ENCODE data around the gene LZTR1. TPM values are rescaled to one million over a fixed set of nuclear protein-coding genes. Genes with fewer than 3 reads are reported as not detected.

Gene LZTR1
- polyA plus RNA-seq, 4 donors = 22.7 to 38.0 (median 28.7) TPM

DNA sequence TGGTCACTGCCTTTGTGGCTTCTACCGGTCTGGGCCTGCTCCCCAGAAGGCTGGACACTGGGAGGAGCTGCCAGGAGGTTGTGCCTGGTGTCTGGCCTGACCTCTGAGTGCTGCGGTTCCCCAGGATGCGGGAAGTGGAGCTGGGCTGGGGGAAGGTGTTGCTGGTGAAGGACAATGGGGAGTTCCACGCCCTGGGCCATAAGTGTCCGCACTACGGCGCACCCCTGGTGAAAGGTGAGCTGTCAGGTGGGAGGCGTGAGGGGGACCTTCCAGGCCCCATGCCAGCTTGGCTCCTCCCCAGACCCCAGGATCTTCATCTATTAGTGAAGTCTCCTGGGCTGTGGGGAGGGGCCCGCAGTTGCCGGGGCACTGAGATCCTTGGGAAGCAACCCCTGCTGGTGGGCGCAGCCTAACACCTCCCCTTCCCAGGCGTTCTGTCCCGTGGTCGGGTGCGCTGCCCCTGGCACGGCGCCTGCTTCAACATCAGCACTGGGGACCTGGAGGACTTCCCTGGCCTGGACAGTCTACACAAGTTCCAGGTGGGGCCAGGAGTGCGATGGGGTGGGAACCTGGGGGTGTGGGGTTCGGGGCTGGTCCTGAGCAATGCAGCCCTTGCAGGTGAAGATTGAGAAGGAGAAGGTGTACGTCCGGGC lies 8.3 kb upstream of the LZTR1 start:
- no peaks in the 10 kb centered on the region for H3K4me1 ChIP-seq (ENCODE audit: control insufficient read depth in 3 of 3, insufficient read depth in 2 of 3, low read depth in 1 of 3, low read length in 2 of 3)
- DNase-seq (no peak), FAIRE-seq (no peak)
- H3K27ac ChIP-seq (ENCODE audit: low read depth in 1 of 3, low read length in 2 of 3) = no peak overlapping the region
- peaks cover 0 to 6% of the 10 kb centered on the region in 2 donors for H3K9me3 ChIP-seq (ENCODE audit: control insufficient read depth in 2 of 2, insufficient read depth in 1 of 2, low read depth in 1 of 2, low read length in 1 of 2)
- H3K36me3 ChIP-seq (ENCODE audit: control insufficient read depth in 3 of 3, insufficient read depth in 2 of 3, low read depth in 1 of 3, low read length in 3 of 3) = no peaks in the 10 kb centered on the region
- no peak overlapping the region for H3K4me3 ChIP-seq (ENCODE audit: low read depth in 1 of 3, low read length in 3 of 3)
- 61 to 69% (median 66%) methylated on average over 21 of the region's 21 CpGs for WGBS, 3 donors
- no peaks in the 10 kb centered on the region for H3K27me3 ChIP-seq (ENCODE audit: control insufficient read depth in 3 of 3, insufficient read depth in 3 of 3, low read length in 3 of 3)

- no peaks in the 10 kb centered on the region for H3K36me3 ChIP-seq (ENCODE audit: control insufficient read depth in 3 of 3, insufficient read depth in 2 of 3, low read depth in 1 of 3, low read length in 3 of 3)
- H3K27ac ChIP-seq (ENCODE audit: low read depth in 1 of 3, low read length in 2 of 3) = no peak overlapping the region
- peaks cover 0 to 9% of the 10 kb centered on the region in 2 donors for H3K9me3 ChIP-seq (ENCODE audit: control insufficient read depth in 2 of 2, insufficient read depth in 1 of 2, low read depth in 1 of 2, low read length in 1 of 2)
- H3K4me3 ChIP-seq (ENCODE audit: low read depth in 1 of 3, low read length in 3 of 3) = no peak overlapping the region
- H3K4me1 ChIP-seq (ENCODE audit: control insufficient read depth in 3 of 3, insufficient read depth in 2 of 3, low read depth in 1 of 3, low read length in 2 of 3) = peaks cover 0 to 2% (median 0%) of the 10 kb centered on the region in 3 donors
- DNase-seq (no peak), FAIRE-seq (no peak)
- peaks cover 0 to under 1% (median 0%) of the 10 kb centered on the region in 3 donors for H3K27me3 ChIP-seq (ENCODE audit: control insufficient read depth in 3 of 3, insufficient read depth in 3 of 3, low read length in 3 of 3)
- WGBS, 3 donors = 73 to 82% (median 76%) methylated on average over 16 of the region's 16 CpGs
Observed at GRCh38 chr22:20974336-20974955, 7.7 kb upstream of the LZTR1 start.

DNA sequence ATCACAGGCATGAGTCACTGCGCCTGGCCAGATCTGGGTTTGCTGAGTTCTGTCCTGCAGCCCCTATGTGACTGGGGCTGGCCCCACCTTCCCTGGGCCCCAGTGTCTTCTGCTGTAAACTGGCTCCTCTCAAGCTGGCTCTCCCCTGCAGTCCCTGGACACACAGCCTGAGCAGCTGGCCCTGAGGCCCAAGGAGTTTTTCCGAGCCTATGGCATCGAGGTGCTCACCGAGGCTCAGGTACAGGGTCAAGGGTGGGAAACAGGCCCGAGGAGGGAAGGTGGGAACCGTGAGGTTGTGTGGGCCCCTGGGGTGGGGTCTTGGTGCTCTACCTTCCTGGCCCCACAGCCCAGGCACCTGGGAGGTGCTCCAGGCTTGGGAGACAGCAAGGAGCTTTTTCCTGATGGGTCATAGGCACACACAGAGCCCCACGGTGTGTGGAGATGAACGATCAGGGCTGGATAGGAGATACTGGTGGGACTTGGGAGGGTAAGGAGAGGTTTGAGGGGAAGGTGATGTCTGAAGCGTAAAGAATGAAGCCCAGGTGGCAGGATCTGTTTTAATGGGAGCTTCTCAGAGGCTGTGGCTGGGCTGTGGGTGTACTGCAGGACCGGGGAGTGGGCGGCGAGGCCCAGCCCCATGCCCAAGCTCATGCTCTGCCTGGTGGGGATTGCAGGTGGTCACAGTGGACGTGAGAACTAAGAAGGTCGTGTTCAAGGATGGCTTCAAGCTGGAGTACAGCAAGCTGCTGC lies 6.4 kb upstream of the LZTR1 start:
- peaks cover 0 to 3% (median 0%) of the 10 kb centered on the region in 3 donors for H3K27me3 ChIP-seq (ENCODE audit: control insufficient read depth in 3 of 3, insufficient read depth in 3 of 3, low read length in 3 of 3)
- 76 to 82% (median 80%) methylated on average over 14 of the region's 14 CpGs for WGBS, 3 donors
- no peak overlapping the region for H3K27ac ChIP-seq (ENCODE audit: low read depth in 1 of 3, low read length in 2 of 3)
- H3K4me3 ChIP-seq (ENCODE audit: low read depth in 1 of 3, low read length in 3 of 3) = no peak overlapping the region
- H3K4me1 ChIP-seq (ENCODE audit: control insufficient read depth in 3 of 3, insufficient read depth in 2 of 3, low read depth in 1 of 3, low read length in 2 of 3) = peaks cover 0 to 15% (median 0%) of the 10 kb centered on the region in 3 donors
- FAIRE-seq = no peak
- H3K36me3 ChIP-seq (ENCODE audit: control insufficient read depth in 3 of 3, insufficient read depth in 2 of 3, low read depth in 1 of 3, low read length in 3 of 3) = no peaks in the 10 kb centered on the region
- DNase-seq = no peak
- H3K9me3 ChIP-seq (ENCODE audit: control insufficient read depth in 2 of 2, insufficient read depth in 1 of 2, low read depth in 1 of 2, low read length in 1 of 2) = peaks cover 0 to 9% of the 10 kb centered on the region in 2 donors

DNA sequence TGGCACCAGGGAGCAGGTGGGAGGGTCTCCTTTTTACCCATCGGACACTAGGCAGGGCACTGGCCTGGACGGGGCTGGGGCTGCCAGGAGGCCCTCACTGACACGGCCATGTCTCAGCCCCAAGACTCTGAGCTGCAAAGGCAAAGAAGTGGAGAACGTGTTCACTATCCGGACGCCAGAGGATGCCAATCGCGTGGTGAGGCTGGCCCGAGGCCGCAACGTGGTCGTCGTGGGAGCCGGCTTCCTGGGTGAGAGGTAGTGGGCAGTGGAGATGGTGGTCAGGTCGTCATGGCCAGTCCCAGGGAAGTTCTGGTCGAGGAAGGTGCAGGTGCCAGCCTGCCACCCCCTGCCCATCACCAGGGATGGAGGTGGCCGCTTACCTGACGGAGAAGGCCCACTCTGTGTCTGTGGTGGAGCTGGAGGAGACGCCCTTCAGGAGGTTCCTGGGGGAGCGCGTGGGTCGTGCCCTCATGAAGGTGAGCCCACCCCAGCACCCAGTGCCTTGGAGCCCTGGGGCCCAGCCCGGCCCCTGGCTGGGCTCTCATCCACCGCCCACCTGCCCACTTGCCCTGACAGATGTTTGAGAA lies 5.7 kb upstream of the LZTR1 start:
- no peak overlapping the region for H3K4me3 ChIP-seq (ENCODE audit: low read depth in 1 of 3, low read length in 3 of 3)
- H3K27me3 ChIP-seq (ENCODE audit: control insufficient read depth in 3 of 3, insufficient read depth in 3 of 3, low read length in 3 of 3) = peaks cover 0 to 3% (median 0%) of the 10 kb centered on the region in 3 donors
- WGBS, 3 donors = 80 to 86% (median 84%) methylated on average over 24 of the region's 24 CpGs
- H3K4me1 ChIP-seq (ENCODE audit: control insufficient read depth in 3 of 3, insufficient read depth in 2 of 3, low read depth in 1 of 3, low read length in 2 of 3) = peaks cover 0 to 22% (median 0%) of the 10 kb centered on the region in 3 donors
- H3K27ac ChIP-seq (ENCODE audit: low read depth in 1 of 3, low read length in 2 of 3) = no peak overlapping the region
- peaks cover 0 to 9% of the 10 kb centered on the region in 2 donors for H3K9me3 ChIP-seq (ENCODE audit: control insufficient read depth in 2 of 2, insufficient read depth in 1 of 2, low read depth in 1 of 2, low read length in 1 of 2)
- FAIRE-seq = no peak
- no peaks in the 10 kb centered on the region for H3K36me3 ChIP-seq (ENCODE audit: control insufficient read depth in 3 of 3, insufficient read depth in 2 of 3, low read depth in 1 of 3, low read length in 3 of 3)
- DNase-seq = no peak

- peaks cover 0 to 3% (median 0%) of the 10 kb centered on the region in 3 donors for H3K27me3 ChIP-seq (ENCODE audit: control insufficient read depth in 3 of 3, insufficient read depth in 3 of 3, low read length in 3 of 3)
- 78 to 83% (median 83%) methylated on average over 11 of the region's 11 CpGs for WGBS, 3 donors
- H3K27ac ChIP-seq (ENCODE audit: low read depth in 1 of 3, low read length in 2 of 3) = no peak overlapping the region
- no peak overlapping the region for H3K4me3 ChIP-seq (ENCODE audit: low read depth in 1 of 3, low read length in 3 of 3)
- H3K4me1 ChIP-seq (ENCODE audit: control insufficient read depth in 3 of 3, insufficient read depth in 2 of 3, low read depth in 1 of 3, low read length in 2 of 3) = peaks cover 0 to 25% (median 0%) of the 10 kb centered on the region in 3 donors
- no peak for DNase-seq
- no peaks in the 10 kb centered on the region for H3K36me3 ChIP-seq (ENCODE audit: control insufficient read depth in 3 of 3, insufficient read depth in 2 of 3, low read depth in 1 of 3, low read length in 3 of 3)
- H3K9me3 ChIP-seq (ENCODE audit: control insufficient read depth in 2 of 2, insufficient read depth in 1 of 2, low read depth in 1 of 2, low read length in 1 of 2) = peaks cover 0 to 9% of the 10 kb centered on the region in 2 donors
- FAIRE-seq = no peak
Observed at GRCh38 chr22:20977019-20977418, 5.1 kb upstream of the LZTR1 start.

GRCh38 chr22:20977516-20978170 lies 4.5 kb upstream of the LZTR1 start:
- FAIRE-seq (no peak), DNase-seq (no peak)
- Histone ChIP-seq H3K27me3 (ENCODE audit: control insufficient read depth in 3 of 3, insufficient read depth in 3 of 3, low read length in 3 of 3) (peaks cover 0 to 3% (median 0%) of the 10 kb centered on the region in 3 donors), H3K9me3 (ENCODE audit: control insufficient read depth in 2 of 2, insufficient read depth in 1 of 2, low read depth in 1 of 2, low read length in 1 of 2) (peaks cover 0 to 9% of the 10 kb centered on the region in 2 donors), H3K4me3 (ENCODE audit: low read depth in 1 of 3, low read length in 3 of 3) (no peak overlapping the region), H3K36me3 (ENCODE audit: control insufficient read depth in 3 of 3, insufficient read depth in 2 of 3, low read depth in 1 of 3, low read length in 3 of 3) (no peaks in the 10 kb centered on the region), H3K4me1 (ENCODE audit: control insufficient read depth in 3 of 3, insufficient read depth in 2 of 3, low read depth in 1 of 3, low read length in 2 of 3) (peaks cover 0 to 25% (median 0%) of the 10 kb centered on the region in 3 donors), H3K27ac (ENCODE audit: low read depth in 1 of 3, low read length in 2 of 3) (no peak overlapping the region)
- WGBS, 3 donors = 86 to 91% (median 87%) methylated on average over 17 of the region's 17 CpGs

DNA sequence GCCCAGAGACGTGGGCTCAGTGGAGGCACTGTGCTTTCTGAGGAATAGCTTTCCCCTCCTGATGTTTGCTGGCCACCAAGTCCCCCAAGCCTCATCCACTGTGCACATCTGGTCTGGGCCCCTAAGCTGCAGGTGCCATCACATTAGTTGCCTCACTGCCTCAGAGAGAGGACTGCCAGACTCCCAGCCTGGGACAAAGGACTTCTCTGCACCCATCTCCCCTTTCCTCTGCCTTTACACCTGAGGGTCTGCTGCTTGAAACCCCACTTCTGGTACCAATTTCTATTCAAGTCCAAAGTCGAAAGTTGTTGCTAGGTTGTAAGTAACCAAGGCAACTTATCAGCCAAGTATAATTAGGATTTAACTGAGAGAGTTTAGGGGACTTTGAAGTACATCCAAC lies 3.7 kb upstream of the LZTR1 start:
- H3K9me3 ChIP-seq (ENCODE audit: control insufficient read depth in 2 of 2, insufficient read depth in 1 of 2, low read depth in 1 of 2, low read length in 1 of 2) = peaks cover 0 to 9% of the 10 kb centered on the region in 2 donors
- WGBS, 3 donors = 79 to 88% (median 87%) methylated on average over 2 of the region's 2 CpGs
- H3K4me3 ChIP-seq (ENCODE audit: low read depth in 1 of 3, low read length in 3 of 3) = no peak overlapping the region
- FAIRE-seq (no peak), DNase-seq (no peak)
- peaks cover 0 to 31% (median 0%) of the 10 kb centered on the region in 3 donors for H3K4me1 ChIP-seq (ENCODE audit: control insufficient read depth in 3 of 3, insufficient read depth in 2 of 3, low read depth in 1 of 3, low read length in 2 of 3)
- no peak overlapping the region for H3K27ac ChIP-seq (ENCODE audit: low read depth in 1 of 3, low read length in 2 of 3)
- peaks cover 0 to 4% (median 0%) of the 10 kb centered on the region in 3 donors for H3K36me3 ChIP-seq (ENCODE audit: control insufficient read depth in 3 of 3, insufficient read depth in 2 of 3, low read depth in 1 of 3, low read length in 3 of 3)
- H3K27me3 ChIP-seq (ENCODE audit: control insufficient read depth in 3 of 3, insufficient read depth in 3 of 3, low read length in 3 of 3) = peaks cover 0 to 3% (median 0%) of the 10 kb centered on the region in 3 donors
